K562 (cell line): ENCODE data around the gene LAMTOR4. TPM values are rescaled to one million over a fixed set of nuclear protein-coding genes. Genes with fewer than 3 reads are reported as not detected.

ENCODE experiments used
- ATAC-seq: fragments of 200-7000 bp; cut with Tn5 transposase; 3 replicates; pipeline ENCODE4 v1.9.1; 2020; ENCODE audit warnings: moderate library complexity
- BruUV-seq: library from RNA; stranded (reverse); fragments of 400-500 nt; replicated peaks from 2 replicates; lab custom pipeline; 2021; lab: Mats Ljungman, UMichigan
- CTCF ChIA-PET: fragments of 300-600 bp; formaldehyde crosslinking; extraction: SDS; loops from one replicate; lab custom pipeline; 2021; ENCODE audit warnings: low intra/inter-chr PET ratio; lab: Yijun Ruan, JAX
- POLR2A ChIA-PET: fragments of 300-600, 350-650 bp; sonication (Branson Sonifier 250); formaldehyde crosslinking; extraction: SDS; loops from one replicate; lab custom pipeline; 2021; ENCODE audit warnings: antibody characterized with exemption, inconsistent platforms; lab: Yijun Ruan, JAX
- DNase-seq, 4 experiments: peaks; one replicate each; pipeline versions ENCODE4 v3.0.0 to v3.0.0-alpha.2; 2011 to 2018; ENCODE audit warnings: low spot score in 3 of 4, mixed read lengths in 3 of 4; ENCODE audit errors: extremely low read depth in 1 of 4
- FAIRE-seq: peaks from 2 replicates; lab custom pipeline; 2011; peaks lifted over from hg19 to GRCh38; lab: Jason Lieb, UNC
- H2AFZ ChIP-seq: 2 replicates; pipeline ENCODE4 v1.6.0; 2011; ENCODE audit warnings: low read depth, low read length, control low read depth, inconsistent platforms
- H3K27ac ChIP-seq: fragments of 200-600 bp; 3 replicates; pipeline ENCODE4 v1.8.0; 2011; ENCODE audit warnings: low read depth, mild to moderate bottlenecking, control low read depth, inconsistent platforms, low read length, moderate library complexity, mixed read lengths; ENCODE audit errors: extremely low read depth
- H3K27me3 ChIP-seq, 2 experiments: fragments of 300-600 bp in 1 of 2; 2 replicates in 1 of 2; 3 replicates in 1 of 2; pipeline versions ENCODE4 v1.6.0 to v1.8.0; 2011; ENCODE audit warnings: inconsistent platforms in 2 of 2, low read length in 2 of 2, mild to moderate bottlenecking in 1 of 2, mixed read lengths in 1 of 2, moderate library complexity in 1 of 2; ENCODE audit not compliant: control insufficient read depth in 2 of 2, insufficient read depth in 2 of 2
- H3K36me3 ChIP-seq: fragments of 300-600 bp; 3 replicates; pipeline ENCODE4 v1.8.0; 2011; ENCODE audit warnings: mild to moderate bottlenecking, low read length, inconsistent platforms; ENCODE audit not compliant: control insufficient read depth, insufficient read depth
- H3K4me1 ChIP-seq, 2 experiments: fragments of 200-600 bp in 1 of 2; replicated peaks in 1 of 2; 2 replicates in 1 of 2; 3 replicates in 1 of 2; pipeline versions ENCODE4 v1.5.1 to v1.8.0; 2011; ENCODE audit warnings: inconsistent platforms in 2 of 2, low read length in 2 of 2, mild to moderate bottlenecking in 1 of 2, mixed read lengths in 1 of 2, moderate library complexity in 1 of 2; ENCODE audit not compliant: control insufficient read depth in 2 of 2, insufficient read depth in 2 of 2
- H3K4me2 ChIP-seq: 2 replicates; pipeline ENCODE4 v1.6.1; 2011; ENCODE audit warnings: low read length, control low read depth, inconsistent platforms, mixed read lengths; ENCODE audit not compliant: insufficient read depth
- H3K4me3 ChIP-seq: fragments of 200-600 bp; sonication (generic), shearing (Covaris generic); 2 replicates; pipeline ENCODE4 v1.5.1; 2016; ENCODE audit warnings: control low read depth, inconsistent platforms
- H3K79me2 ChIP-seq: fragments of 200-600 bp; 3 replicates; pipeline ENCODE4 v1.8.0; 2011; ENCODE audit warnings: low read length, inconsistent platforms; ENCODE audit not compliant: control insufficient read depth, insufficient read depth
- H3K9ac ChIP-seq, 2 experiments: 2 replicates each; pipeline versions ENCODE4 v1.6.0 to v1.6.1; 2011; ENCODE audit warnings: low read depth in 2 of 2, low read length in 2 of 2, control low read depth in 1 of 2, inconsistent platforms in 1 of 2, mild to moderate bottlenecking in 1 of 2, mixed read lengths in 1 of 2; ENCODE audit not compliant: insufficient read depth in 1 of 2
- H3K9me1 ChIP-seq: one replicate; pipeline ENCODE4 v1.6.0; 2011; ENCODE audit warnings: inconsistent platforms, mild to moderate bottlenecking, low read length, moderate library complexity; ENCODE audit not compliant: control insufficient read depth, insufficient read depth
- H3K9me3 ChIP-seq: replicated peaks from 2 replicates; pipeline ENCODE4 v1.5.1; 2011; ENCODE audit warnings: low read depth, low read length, inconsistent platforms; ENCODE audit not compliant: control insufficient read depth, insufficient read depth
- H4K20me1 ChIP-seq: replicated peaks from 2 replicates; pipeline ENCODE4 v1.6.1; 2011; ENCODE audit warnings: low read length, inconsistent platforms, mixed read lengths; ENCODE audit not compliant: control insufficient read depth, insufficient read depth
- BHLHE40 ChIP-seq: IDR thresholded peaks from 2 replicates; pipeline ENCODE4 v1.6.1; 2011; ENCODE audit warnings: low read length, improper control_type of control experiment
- EGR1 ChIP-seq: fragments of 450-650 bp; conservative IDR thresholded peaks from 2 replicates; pipeline ENCODE4 v1.6.1; 2017; ENCODE audit warnings: mild to moderate bottlenecking
- FOXJ2 ChIP-seq: fragments of 200-800 bp; sonication (Bioruptor generic); IDR thresholded peaks from 2 replicates; pipeline ENCODE4 v1.6.1; 2016; ENCODE audit warnings: missing genetic modification characterization, missing compliant biosample characterization
- KDM2B ChIP-seq: fragments of 250-450 bp; sonication (Bioruptor Pico); IDR thresholded peaks from 2 replicates; pipeline ENCODE4 v1.8.0; 2021; ENCODE audit warnings: mild to moderate bottlenecking, moderate library complexity
- ZKSCAN1 ChIP-seq: fragments of 150-350 bp; IDR thresholded peaks from 2 replicates; pipeline ENCODE4 v1.6.1; 2016; ENCODE audit warnings: low read depth, low read length
- ZNF79 ChIP-seq: fragments of 250-450 bp; sonication (Bioruptor Pico); IDR thresholded peaks from 2 replicates; pipeline ENCODE4 v1.4.0; 2020; ENCODE audit warnings: low read depth, mild to moderate bottlenecking, moderate library complexity
- WGBS: fragments of 100-300 bp; shearing (Covaris generic); methylation state at CpG from one replicate; pipeline ENCODE4 v1.1.6; 2016; ENCODE audit warnings: low coverage, mixed read lengths; ENCODE audit not compliant: insufficient coverage; ENCODE audit errors: missing lambda C conversion rate; 5-methylcytosine and 5-hydroxymethylcytosine counted together
- in situ Hi-C: fragments of 300-500 bp; cut with MboI; formaldehyde crosslinking; loops from 4 replicates; pipeline ENCODE4 v1.15.0; 2018; ENCODE audit warnings: inconsistent platforms, mixed read lengths
- intact Hi-C: fragments of 100-400 bp; cut with micrococcal nuclease; formaldehyde crosslinking; loops from 2 replicates; pipeline ENCODE4 v1.14.2; 2022
- polyA plus RNA-seq, 8 experiments: library from polyadenylated mRNA; depleted of rRNA in 4 of 8; stranded (reverse) in 5 of 8; unstranded in 3 of 8; fragments of >200 nt; fragmentation: Nextera tagmentation in 2 of 8; fragmentation: Illumina TruSeq in 1 of 8; extraction: Ambion mirVana in 2 of 8; extraction: Trizol in 1 of 8; gene quantifications; 2 replicates each; pipeline versions ENCODE4 v1.2.1 to v1.2.3, GENCODE V29; 2011 to 2014; ENCODE audit warnings: inconsistent platforms in 1 of 8, missing spikeins in 1 of 8
- total RNA-seq, 7 experiments: library from RNA; depleted of rRNA in 6 of 7; stranded (reverse); fragments of >200 nt in 6 of 7; fragmentation: Illumina TruSeq in 2 of 7; extraction: Trizol in 2 of 7; gene quantifications; 2 replicates each; pipeline versions ENCODE4 v1.2.1 to v1.2.3, GENCODE V29; 2011 to 2021; ENCODE audit warnings: low replicate concordance in 1 of 7
- TF ChIP-seq, protein P1 (sequence below), 2 experiments: fragments of 450-650 bp; IDR thresholded peaks; 2 replicates each; pipeline ENCODE4 v1.6.1; 2016
- TF ChIP-seq, protein P2 (sequence below): fragments of 250-450 bp; sonication (Bioruptor Pico); IDR thresholded peaks from 2 replicates; pipeline ENCODE4 v1.8.0; 2022; ENCODE audit warnings: moderate library complexity, mild to moderate bottlenecking, inconsistent platforms
- TF ChIP-seq, protein P3 (sequence below), 3 experiments: fragments of 200-800 bp in 1 of 3; fragments of 250-450 bp in 1 of 3; fragments of 450-650 bp in 1 of 3; sonication (Bioruptor Pico) in 1 of 3; sonication (Bioruptor generic) in 1 of 3; formaldehyde crosslinking in 1 of 3; IDR thresholded peaks; 2 replicates each; pipeline versions ENCODE4 v1.6.1 to v1.8.0; 2016 to 2022; ENCODE audit warnings: mild to moderate bottlenecking in 2 of 3, missing genetic modification characterization in 2 of 3, missing compliant biosample characterization in 1 of 3, moderate library complexity in 1 of 3
- TF ChIP-seq, protein P4 (sequence below): sonication (generic); formaldehyde crosslinking; IDR thresholded peaks from 2 replicates; pipeline ENCODE4 v1.8.1; 2022; ENCODE audit warnings: missing genetic modification reagents

Gene LAMTOR4
- total and polyA plus RNA-seq, 9 of the 15 experiments (the other 6 are each of a cell fraction or from before 2014, with no cell fraction given), result 79.6 to 314 (median 195) TPM

DNA sequence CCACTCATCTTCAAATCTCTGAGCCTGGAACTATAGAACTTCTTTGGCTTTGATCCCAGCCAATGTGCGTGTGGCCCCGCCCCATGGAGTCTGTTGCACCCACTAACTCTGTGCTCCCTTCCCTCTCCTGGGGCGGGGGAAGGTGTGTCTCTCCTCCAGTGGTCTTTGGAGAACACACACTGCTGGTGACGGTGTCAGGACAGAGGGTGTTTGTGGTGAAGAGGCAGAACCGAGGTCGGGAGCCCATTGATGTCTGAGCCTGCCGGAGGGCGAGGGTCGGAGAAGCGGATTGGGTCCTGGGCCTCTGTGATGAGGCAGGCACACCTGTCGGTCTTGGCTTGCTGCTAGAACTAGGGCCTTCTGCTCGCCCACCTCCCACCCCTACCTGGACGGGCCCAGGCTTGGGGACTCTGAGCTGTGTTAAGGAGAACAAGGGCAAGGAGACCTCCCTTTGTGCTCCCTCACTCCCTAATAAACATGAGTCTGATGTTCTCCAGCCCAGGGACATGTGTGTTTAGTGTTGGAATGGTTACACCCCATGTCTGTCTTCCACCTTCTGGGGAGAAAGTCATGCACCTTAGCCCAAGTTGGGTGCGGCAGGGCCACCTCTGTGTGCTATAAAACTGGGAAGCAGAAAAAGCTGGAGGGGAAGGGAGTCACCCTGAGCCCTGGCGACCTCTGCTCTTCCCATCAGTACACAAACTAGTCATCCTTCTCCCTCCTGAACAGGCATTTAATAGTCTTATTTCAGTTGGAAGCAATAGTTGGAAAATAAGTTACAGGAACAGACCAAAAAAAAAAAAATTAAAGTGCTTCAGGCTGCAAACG lies 5.2 kb downstream of the LAMTOR4 start:
- intact Hi-C loops, result no loop called here
- H3K27ac ChIP-seq, result no peak overlapping the region; the same call in 2 of the 3 replicates
- H3K9me1 ChIP-seq, result no peaks in the 10 kb centered on the region
- TF ChIP-seq EGR1, result no peak
- TF ChIP-seq BHLHE40, result no peak
- TF ChIP-seq, protein P1, sequence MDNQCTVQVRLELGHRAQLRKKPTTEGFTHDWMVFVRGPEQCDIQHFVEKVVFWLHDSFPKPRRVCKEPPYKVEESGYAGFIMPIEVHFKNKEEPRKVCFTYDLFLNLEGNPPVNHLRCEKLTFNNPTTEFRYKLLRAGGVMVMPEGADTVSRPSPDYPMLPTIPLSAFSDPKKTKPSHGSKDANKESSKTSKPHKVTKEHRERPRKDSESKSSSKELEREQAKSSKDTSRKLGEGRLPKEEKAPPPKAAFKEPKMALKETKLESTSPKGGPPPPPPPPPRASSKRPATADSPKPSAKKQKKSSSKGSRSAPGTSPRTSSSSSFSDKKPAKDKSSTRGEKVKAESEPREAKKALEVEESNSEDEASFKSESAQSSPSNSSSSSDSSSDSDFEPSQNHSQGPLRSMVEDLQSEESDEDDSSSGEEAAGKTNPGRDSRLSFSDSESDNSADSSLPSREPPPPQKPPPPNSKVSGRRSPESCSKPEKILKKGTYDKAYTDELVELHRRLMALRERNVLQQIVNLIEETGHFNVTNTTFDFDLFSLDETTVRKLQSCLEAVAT (IDR thresholded peaks at IDR 0.05), result no peak
- TF ChIP-seq, protein P2, sequence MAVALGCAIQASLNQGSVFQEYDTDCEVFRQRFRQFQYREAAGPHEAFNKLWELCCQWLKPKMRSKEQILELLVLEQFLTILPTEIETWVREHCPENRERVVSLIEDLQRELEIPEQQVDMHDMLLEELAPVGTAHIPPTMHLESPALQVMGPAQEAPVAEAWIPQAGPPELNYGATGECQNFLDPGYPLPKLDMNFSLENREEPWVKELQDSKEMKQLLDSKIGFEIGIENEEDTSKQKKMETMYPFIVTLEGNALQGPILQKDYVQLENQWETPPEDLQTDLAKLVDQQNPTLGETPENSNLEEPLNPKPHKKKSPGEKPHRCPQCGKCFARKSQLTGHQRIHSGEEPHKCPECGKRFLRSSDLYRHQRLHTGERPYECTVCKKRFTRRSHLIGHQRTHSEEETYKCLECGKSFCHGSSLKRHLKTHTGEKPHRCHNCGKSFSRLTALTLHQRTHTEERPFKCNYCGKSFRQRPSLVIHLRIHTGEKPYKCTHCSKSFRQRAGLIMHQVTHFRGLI (CRISPR knock-in tag), result no peak
- no peak for TF ChIP-seq ZNF79 (CRISPR knock-in tag)
- TF ChIP-seq, protein P3, sequence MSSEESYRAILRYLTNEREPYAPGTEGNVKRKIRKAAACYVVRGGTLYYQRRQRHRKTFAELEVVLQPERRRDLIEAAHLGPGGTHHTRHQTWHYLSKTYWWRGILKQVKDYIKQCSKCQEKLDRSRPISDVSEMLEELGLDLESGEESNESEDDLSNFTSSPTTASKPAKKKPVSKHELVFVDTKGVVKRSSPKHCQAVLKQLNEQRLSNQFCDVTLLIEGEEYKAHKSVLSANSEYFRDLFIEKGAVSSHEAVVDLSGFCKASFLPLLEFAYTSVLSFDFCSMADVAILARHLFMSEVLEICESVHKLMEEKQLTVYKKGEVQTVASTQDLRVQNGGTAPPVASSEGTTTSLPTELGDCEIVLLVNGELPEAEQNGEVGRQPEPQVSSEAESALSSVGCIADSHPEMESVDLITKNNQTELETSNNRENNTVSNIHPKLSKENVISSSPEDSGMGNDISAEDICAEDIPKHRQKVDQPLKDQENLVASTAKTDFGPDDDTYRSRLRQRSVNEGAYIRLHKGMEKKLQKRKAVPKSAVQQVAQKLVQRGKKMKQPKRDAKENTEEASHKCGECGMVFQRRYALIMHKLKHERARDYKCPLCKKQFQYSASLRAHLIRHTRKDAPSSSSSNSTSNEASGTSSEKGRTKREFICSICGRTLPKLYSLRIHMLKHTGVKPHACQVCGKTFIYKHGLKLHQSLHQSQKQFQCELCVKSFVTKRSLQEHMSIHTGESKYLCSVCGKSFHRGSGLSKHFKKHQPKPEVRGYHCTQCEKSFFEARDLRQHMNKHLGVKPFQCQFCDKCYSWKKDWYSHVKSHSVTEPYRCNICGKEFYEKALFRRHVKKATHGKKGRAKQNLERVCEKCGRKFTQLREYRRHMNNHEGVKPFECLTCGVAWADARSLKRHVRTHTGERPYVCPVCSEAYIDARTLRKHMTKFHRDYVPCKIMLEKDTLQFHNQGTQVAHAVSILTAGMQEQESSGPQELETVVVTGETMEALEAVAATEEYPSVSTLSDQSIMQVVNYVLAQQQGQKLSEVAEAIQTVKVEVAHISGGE (CRISPR knock-in tag; IDR thresholded peaks at IDR 0.05), result no peak
- no peak for TF ChIP-seq FOXJ2 (tag)
- TF ChIP-seq KDM2B (CRISPR knock-in tag), result no peak
- TF ChIP-seq, protein P4, sequence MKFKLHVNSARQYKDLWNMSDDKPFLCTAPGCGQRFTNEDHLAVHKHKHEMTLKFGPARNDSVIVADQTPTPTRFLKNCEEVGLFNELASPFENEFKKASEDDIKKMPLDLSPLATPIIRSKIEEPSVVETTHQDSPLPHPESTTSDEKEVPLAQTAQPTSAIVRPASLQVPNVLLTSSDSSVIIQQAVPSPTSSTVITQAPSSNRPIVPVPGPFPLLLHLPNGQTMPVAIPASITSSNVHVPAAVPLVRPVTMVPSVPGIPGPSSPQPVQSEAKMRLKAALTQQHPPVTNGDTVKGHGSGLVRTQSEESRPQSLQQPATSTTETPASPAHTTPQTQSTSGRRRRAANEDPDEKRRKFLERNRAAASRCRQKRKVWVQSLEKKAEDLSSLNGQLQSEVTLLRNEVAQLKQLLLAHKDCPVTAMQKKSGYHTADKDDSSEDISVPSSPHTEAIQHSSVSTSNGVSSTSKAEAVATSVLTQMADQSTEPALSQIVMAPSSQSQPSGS (CRISPR knock-in tag), result no peak
- TF ChIP-seq ZKSCAN1, result no peak

More for the DNA sequence above, 5.2 kb downstream of the LAMTOR4 start:
- Histone ChIP-seq H3K9me3 (no peaks in the 10 kb centered on the region), H3K36me3 (peaks cover 64% of the 10 kb centered on the region), H4K20me1 (peaks cover 10% of the 10 kb centered on the region), H3K79me2 (peaks cover 46% of the 10 kb centered on the region), H2AFZ (no peak overlapping the region), H3K4me2 (no peak overlapping the region), H3K4me3 (no peak overlapping the region), H3K27me3 (no peaks in the 10 kb centered on the region), H3K9ac (peak overlapping the region in 1 of 2 experiments; percentile 83; a peak in 2 of 4 replicates), H3K4me1 (peaks cover 30 to 76% of the 10 kb centered on the region in 2 experiments)
- in situ Hi-C loops, result no loop called here
- BruUV-seq, result no TSS peak
- FAIRE-seq, result no peak
- 63% methylated on average over 15 of the region's 16 CpGs for WGBS
- POLR2A ChIA-PET, result no interaction called here
- ATAC-seq, result no peak
- CTCF ChIA-PET, result no interaction called here
- peak in 3 of 4 experiments; percentile 36 to 64 (median 44) for DNase-seq
